ENCODE measurements around the gene BMF.
A peak's percentile ranks its signal among the peaks of the same experiment; 100 is the strongest.

Gene BMF

DNA sequence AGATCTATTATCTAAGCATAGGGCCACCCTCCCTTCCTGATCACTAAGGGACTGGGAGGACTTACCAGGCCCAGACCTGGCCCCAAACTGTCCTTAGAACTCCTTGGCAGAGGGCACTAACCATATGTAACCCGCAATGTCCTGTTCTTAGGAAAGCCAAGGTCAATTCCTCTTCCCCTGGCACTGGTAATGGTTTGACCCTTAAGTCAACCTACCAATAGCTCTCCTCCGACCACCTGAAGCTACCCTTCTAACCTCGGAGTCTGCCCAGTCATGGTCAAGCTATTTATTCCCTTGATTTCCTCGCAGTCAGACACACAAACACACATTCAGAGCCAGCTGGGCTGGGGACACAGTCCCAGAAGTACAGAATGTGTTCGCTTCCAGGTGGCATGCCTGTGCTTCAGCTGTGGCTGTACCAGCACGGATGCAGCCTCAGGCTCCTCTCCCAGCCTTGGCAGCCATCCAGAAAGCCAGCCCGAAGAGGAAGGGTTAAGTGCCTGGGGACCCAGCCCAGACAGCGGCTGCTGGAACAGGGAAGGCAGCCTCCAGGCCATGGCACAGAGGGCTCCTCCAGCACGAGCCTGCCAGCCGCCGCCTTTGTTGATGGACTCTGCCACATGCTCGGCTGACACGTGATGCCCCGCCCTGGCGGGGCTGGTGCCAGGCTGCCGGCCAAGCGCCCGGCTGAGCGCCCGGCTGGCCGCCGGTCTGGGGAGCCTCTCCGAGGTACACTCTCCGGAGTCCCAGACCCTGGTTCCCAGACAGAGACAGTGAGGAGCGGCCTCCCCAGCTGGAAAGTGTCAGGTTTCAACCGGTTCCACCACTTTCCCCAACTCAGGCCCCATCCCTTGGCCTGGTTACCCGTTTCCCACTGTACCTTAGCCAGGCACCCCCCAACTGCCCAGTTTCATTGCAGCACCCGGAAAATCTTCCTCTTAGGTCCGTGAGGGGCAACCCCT, 5.5 kb downstream of the BMF start:
- DNase-seq, result no peak

DNA sequence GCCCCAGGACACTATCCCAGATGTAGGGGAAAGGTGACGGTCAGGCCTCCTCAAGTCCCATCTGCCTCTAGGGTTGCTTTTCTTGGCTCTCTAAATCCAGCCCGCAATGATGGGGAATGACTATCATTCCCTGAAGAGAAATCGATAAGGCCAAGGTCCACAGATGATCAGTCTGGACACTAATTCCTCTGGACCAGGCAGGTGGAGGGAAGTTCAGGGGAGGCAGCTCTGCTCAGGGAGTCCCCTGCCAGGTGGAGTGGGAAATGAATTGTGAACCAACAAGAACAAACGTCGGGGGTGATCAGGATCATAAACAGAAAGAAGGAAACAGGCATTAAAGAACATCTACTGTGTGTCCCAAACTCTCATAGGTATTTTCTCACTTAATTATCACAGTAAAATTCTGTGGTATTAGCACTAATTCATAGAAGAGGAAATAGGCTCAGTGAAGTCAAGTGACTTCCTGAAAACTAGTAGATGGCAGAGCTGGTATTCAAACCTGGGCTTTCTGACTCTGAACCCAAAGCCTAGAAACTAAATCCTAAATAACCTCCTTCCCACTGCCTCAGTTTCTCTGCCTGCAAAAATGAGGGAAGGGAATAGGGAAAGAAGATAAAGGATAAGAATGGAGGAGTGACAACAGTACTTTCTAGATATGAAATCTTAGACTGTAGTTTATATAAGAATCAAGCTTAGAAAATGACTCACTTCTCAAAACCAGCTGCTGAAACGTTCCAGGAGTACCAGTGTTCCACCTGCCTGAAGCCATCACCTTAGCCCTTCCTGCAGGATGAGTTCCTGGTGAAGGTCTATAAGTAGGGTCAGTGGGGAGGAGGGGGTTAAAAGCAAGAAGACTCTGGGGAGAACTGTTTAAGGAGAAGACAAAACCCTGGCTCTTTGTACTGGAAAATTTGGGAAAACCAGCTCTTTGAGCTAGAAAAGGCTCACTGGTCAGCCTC, 7.5 kb downstream of the BMF start:
- no peak for DNase-seq

- no peak for DNase-seq
These were observed 8.3 kb downstream of the BMF start for GRCh38 chr15:40100123-40100946.

DNA sequence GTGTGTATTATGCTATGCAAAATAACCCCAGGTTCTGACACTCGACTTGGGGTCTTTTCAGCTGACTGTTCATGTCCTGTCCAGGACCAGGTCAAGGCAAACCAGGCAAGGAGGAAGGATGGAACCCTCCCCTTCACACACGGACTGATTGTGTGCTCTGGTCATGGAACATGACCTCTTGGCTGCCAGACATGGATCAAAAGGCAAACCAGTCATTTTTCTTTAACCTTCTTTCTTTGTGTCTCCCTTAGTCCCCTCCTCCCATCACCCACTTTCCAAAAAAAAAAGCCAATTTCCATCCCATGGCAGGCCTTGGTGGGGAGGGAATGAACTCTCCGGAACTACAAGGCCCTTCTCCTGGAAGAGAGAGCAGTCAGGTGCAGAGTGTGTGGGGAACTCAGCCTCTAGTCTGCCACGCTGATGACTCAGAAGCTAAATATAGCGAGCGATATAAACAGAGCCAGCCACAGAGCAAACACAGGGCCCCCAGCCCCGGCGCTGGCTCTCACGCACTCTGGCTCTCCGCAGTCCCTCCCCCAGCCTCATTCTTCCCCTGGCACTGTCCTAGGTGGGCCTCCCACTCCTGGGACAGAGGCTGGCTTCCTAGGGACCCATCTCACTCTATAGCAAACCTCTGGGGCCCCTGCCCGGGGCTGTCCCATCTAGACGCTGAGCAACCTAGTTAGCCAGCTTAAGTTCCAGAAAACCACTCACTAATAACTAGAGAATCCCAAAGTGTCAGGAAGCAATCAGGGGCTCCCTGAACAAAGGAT, 10.0 kb downstream of the BMF start:
- peak; percentile 87 for DNase-seq

DNA sequence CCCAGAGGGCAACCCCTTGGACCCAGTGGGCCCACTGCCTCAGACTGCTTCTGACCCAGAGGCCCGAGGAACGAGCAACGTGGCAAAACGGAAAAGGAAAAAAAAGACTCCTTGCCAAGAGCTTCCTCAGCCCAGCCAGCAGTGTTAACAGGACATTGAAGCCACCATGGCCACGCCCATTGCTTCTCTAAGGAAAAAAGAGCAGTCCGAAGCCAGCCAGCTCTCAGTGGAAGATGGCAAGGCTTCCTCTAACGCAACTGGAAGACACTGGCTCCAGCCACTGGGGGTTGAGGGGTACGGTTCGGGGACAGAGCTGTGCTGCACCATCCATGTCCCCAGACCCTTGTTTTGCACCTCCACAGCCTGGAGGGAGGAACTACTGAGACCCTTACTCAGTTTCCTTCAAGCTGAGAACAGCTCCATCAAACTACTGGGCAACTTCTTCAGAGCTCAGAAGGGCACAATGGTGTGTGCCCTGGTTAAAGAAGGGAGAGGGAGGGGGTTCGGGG, 10.7 kb downstream of the BMF start:
- DNase-seq, result peak; percentile 36

DNA sequence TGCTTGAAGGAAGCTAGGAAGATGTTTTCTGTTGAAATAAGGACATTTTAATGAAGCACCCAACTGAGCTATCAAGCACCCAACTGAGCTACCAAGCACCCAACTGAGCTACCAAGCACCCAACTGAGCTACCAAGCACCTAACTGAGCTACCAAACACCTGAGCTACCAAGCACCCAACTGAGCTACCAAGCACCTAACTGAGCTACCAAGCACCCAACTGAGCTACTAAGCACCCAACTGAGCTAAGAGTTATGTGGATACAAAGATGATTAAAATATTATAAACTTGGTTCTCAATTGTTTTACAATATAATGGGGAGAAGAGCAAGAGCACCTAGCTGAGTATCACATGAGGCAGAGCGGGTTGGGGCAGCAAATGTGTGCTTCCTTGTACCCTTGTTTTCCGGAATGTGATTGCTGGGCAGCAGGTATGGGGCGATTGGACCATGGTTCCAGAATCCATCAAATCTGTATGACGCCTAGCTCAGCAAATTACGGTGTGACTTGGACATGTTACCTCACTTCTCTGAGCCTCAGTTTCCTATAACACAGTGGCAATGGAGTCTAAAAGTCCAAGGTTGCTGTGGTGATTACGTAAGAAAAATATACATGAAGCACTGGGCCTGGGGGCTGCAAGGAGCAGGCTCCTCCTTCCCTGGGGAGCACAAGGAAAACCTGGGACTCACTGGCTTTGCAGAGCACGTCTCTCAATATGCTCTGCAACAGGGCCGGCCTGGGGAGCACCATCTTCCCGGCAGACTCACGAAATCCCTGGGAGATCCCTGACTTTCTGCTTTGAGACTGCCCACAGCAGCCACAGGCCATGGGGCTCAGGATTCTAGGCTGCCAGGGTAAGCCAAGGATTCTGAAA, 11.3 kb downstream of the BMF start:
- no peak for DNase-seq

GRCh38 chr15:40096094-40096891, 12.4 kb downstream of the BMF start:
- no peak for DNase-seq

DNA sequence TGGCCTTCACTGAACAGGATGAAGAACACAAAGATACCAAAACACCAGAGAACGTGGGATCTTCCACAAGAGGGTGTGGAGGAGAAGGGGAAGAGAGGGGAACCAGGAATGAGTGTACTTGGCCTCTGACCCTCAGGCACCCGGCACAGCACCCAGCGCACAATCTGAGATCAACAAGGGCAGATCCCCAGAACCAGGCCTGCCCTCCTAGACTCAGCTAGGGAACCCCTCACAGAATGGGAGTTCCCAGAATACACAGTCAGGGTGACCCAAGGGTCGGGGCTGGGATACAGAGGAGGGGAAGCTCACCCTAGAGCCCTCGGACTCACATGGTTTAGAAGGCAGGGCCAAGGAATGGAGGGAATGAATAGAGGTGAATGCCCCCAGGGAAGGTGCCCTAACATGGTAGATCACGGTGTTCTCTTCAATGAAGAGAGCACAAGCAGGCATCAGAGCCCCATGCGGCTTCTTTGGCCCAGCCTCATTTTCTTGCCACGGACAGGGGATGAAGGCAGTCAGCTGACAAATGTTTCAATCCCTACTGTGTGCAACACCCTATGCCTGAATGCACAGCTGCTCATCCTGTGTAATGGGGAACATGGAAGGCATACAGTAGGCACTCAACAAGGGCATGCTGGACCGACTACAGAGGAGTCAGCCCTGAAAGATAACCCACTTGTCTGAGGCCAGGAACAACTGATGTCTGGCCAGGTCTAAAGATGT, 13.1 kb downstream of the BMF start:
- no peak for DNase-seq

DNA sequence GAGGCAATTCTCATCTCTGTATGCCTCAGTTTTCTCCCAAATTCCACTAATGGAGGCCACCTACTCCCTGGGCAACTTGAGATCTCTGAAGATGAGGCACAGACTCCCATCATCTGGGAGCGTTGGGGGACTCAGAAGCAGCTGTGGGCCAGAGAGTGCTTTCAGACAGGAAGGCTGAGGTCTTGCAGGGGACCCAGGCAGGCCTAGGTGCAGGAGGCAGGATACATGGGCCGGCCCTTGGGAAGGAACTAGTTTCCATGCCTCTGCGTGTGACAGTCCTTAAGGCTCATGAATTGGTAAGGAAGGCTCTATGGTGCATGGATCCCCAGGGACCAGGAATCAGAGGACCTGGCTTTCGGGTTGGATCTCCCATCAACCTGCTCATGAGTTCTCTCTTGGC, 14.5 kb downstream of the BMF start:
- DNase-seq, result no peak

GRCh38 chr15:40092979-40093869, 15.5 kb downstream of the BMF start:
- no peak for DNase-seq

DNA sequence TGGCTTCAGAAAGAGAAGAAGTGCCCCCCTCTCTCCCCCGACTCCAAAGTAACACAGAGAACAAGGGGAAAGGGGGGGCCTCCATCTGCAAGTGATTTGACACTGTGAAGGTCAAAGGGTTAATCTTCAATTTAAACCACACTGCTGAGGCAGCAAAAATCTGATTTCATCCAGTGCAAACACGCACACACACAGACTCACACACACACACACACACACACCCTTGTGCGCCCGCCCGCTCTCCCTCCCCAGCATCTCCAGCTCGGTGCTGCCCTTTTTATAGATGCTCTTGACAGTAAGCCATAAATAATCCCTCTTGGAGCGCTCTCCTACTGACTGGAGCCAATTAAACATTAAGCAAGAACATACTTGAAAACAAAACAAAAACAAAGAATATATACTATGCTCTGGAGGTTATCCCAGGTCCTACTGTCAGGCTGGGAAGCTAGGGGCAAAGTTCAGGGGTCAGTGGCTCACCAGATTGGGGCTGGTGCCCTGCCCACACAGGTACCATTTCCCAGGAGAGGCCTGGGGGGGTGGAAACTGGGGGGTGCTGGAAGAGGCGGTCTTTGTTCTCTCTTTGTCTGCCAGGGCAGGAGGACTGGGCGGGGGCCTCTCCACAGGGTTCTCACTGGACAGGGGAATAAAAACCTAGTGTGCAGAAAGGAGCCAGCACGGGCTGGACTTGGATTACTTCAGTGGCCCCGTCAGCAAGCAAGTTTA, 16.3 kb downstream of the BMF start:
- DNase-seq, result no peak

GRCh38 chr15:40091861-40092255, 16.8 kb downstream of the BMF start:
- no peak for DNase-seq

DNA sequence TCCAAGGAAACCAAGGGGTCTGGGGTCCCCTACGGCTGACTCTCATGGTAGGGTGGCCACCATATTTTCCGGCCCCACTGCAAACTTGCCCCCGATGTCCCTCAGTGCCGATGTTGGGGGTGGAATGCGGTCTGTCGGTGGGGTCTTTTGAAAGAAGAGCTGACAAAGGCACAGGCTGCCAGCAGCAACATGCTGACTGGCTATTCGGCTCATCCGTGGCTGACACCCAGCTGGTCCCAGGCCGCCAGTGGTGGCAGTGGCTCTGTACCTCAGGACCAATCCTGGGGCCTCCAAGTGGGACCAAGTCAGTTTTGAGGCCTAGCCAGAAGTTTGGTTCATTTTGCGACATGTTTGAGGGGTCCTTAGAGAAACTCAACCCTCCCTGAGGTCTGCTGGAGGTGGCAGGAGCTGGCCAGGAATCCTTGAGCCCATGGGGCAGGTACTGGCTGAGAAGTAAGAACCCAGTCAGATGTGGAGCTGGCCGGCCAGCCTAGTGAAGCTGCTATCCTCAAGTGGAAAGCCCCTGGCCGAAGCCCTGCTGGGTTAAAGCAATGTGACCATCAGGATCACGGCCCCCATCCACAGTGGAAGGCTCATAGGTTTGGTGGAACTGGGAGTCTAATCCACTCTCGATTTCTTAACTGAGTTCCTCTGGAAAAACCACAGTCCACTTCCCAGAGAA, 17.8 kb downstream of the BMF start:
- DNase-seq, result no peak

- DNase-seq, result no peak
These were observed 19.5 kb downstream of the BMF start for GRCh38 chr15:40088929-40089755.
